Keratinocyte (primary cell): ENCODE data around the gene TPO. TPM values are rescaled to one million over a fixed set of nuclear protein-coding genes. Genes with fewer than 3 reads are reported as not detected.

Experiments
- DNase-seq: peaks from one replicate; pipeline ENCODE4 v3.0.0-alpha.2; 2011; ENCODE audit warnings: low read depth, missing footprints, low spot score
- FAIRE-seq: peaks from 2 replicates; lab custom pipeline; 2011; peaks lifted over from hg19 to GRCh38; lab: Jason Lieb, UNC
- H2AFZ ChIP-seq: 2 replicates; pipeline ENCODE4 v1.6.0; 2012; ENCODE audit warnings: low read length, control low read depth, inconsistent platforms; ENCODE audit not compliant: control insufficient read depth
- H3K27ac ChIP-seq: 2 replicates; pipeline ENCODE4 v1.5.1; 2011; ENCODE audit warnings: low read length; ENCODE audit not compliant: control insufficient read depth, insufficient read depth
- H3K27me3 ChIP-seq: 3 replicates; pipeline ENCODE4 v1.6.0; 2011; ENCODE audit warnings: low read length; ENCODE audit not compliant: control insufficient read depth, insufficient read depth; ENCODE audit errors: extremely low read depth
- H3K36me3 ChIP-seq, 2 experiments: 2 replicates in 1 of 2; 3 replicates in 1 of 2; pipeline ENCODE4 v1.5.1; 2011; ENCODE audit warnings: low read length in 2 of 2, mild to moderate bottlenecking in 1 of 2; ENCODE audit not compliant: control insufficient read depth in 2 of 2, insufficient read depth in 2 of 2; ENCODE audit errors: extremely low read depth in 1 of 2
- H3K4me1 ChIP-seq: 3 replicates; pipeline ENCODE4 v1.5.1; 2011; ENCODE audit warnings: low read length; ENCODE audit not compliant: control insufficient read depth, insufficient read depth; ENCODE audit errors: extremely low read depth
- H3K4me2 ChIP-seq: 3 replicates; pipeline ENCODE4 v1.6.0; 2011; ENCODE audit warnings: low read depth, low read length; ENCODE audit not compliant: control insufficient read depth, insufficient read depth; ENCODE audit errors: extremely low read depth
- H3K4me3 ChIP-seq, 3 experiments: fragments of 200-600 bp in 1 of 3; sonication (generic) in 1 of 3; 2 replicates in 2 of 3; 3 replicates in 1 of 3; pipeline ENCODE4 v1.5.1; 2011 to 2016; ENCODE audit warnings: low read length in 3 of 3, mild to moderate bottlenecking in 3 of 3, control low read depth in 2 of 3, inconsistent platforms in 1 of 3, low read depth in 1 of 3, mixed read lengths in 1 of 3, mixed run types in 1 of 3, moderate library complexity in 1 of 3; ENCODE audit not compliant: control insufficient read depth in 2 of 3, insufficient read depth in 2 of 3; ENCODE audit errors: extremely low read depth in 1 of 3
- H3K79me2 ChIP-seq: 2 replicates; pipeline ENCODE4 v1.6.0; 2012; ENCODE audit warnings: low read length; ENCODE audit not compliant: control insufficient read depth, insufficient read depth
- H3K9ac ChIP-seq: 3 replicates; pipeline ENCODE4 v1.6.0; 2011; ENCODE audit warnings: low read length; ENCODE audit not compliant: control insufficient read depth, insufficient read depth; ENCODE audit errors: extremely low read depth
- H3K9me1 ChIP-seq: 3 replicates; pipeline ENCODE4 v1.6.0; 2011; ENCODE audit warnings: low read length; ENCODE audit not compliant: control insufficient read depth, insufficient read depth; ENCODE audit errors: extremely low read depth
- H3K9me3 ChIP-seq: 2 replicates; pipeline ENCODE4 v1.5.1; 2012; ENCODE audit warnings: low read depth, low read length; ENCODE audit not compliant: control insufficient read depth
- H4K20me1 ChIP-seq: 3 replicates; pipeline ENCODE4 v1.6.0; 2011; ENCODE audit warnings: low read length; ENCODE audit not compliant: control insufficient read depth, insufficient read depth; ENCODE audit errors: extremely low read depth
- CTCF ChIP-seq, 3 experiments: IDR thresholded peaks in 1 of 3; conservative IDR thresholded peaks in 1 of 3; optimal IDR thresholded peaks in 1 of 3; 2 replicates in 2 of 3; 3 replicates in 1 of 3; pipeline versions ENCODE3 to v1.5.1; 2011; ENCODE audit warnings: low read length in 3 of 3, mild to moderate bottlenecking in 3 of 3, moderate library complexity in 2 of 3, control low read depth in 1 of 3, inconsistent platforms in 1 of 3; ENCODE audit not compliant: insufficient read depth in 2 of 3; ENCODE audit errors: extremely low read depth in 1 of 3
- EZH2 ChIP-seq: IDR thresholded peaks from one replicate; pipeline ENCODE4 v1.6.1; 2012; ENCODE audit warnings: inconsistent platforms, mild to moderate bottlenecking, low read length, moderate library complexity
- dilution Hi-C: fragments of 300-500 bp; cut with MboI; formaldehyde crosslinking; loops from one replicate; pipeline ENCODE4 v1.7.0; 2020; ENCODE audit warnings: low sequenced_read_pairs; ENCODE audit not compliant: extremely low pct_ligation_motif_present
- polyA plus RNA-seq, 5 experiments: library from polyadenylated mRNA; depleted of rRNA in 3 of 5; stranded (reverse) in 3 of 5; stranded (forward) in 1 of 5; unstranded in 1 of 5; fragments of >200 nt; gene quantifications; 1 replicate in 1 of 5; 2 replicates in 3 of 5; 3 replicates in 1 of 5; pipeline versions ENCODE4 v1.2.1 to v1.2.3, GENCODE V29; 2011 to 2012; ENCODE audit warnings: missing spikeins in 2 of 5, low read depth in 1 of 5, low replicate concordance in 1 of 5

The TPO gene
- polyA plus RNA-seq, 1 donor (not counting 4 experiments of a cell fraction or from before 2014, with no cell fraction given) = 0.07 TPM

- no peak for FAIRE-seq
- no peaks in the 10 kb centered on the region for H4K20me1 ChIP-seq
- no peak overlapping the region for H3K4me2 ChIP-seq
- H3K4me1 ChIP-seq = no peaks in the 10 kb centered on the region
- H3K27ac ChIP-seq = no peak overlapping the region
- TF ChIP-seq EZH2 = no peak
- TF ChIP-seq CTCF (optimal IDR thresholded peaks at IDR 0.05 in 1 of 3, IDR thresholded peaks at IDR 0.05 in 1 of 3, conservative IDR thresholded peaks at IDR 0.05 in 1 of 3; ENCODE audit: extremely low read depth in 1 of 3, insufficient read depth in 2 of 3, low read length in 3 of 3) = no peak
- dilution Hi-C loops = no loop called here
- H3K4me3 ChIP-seq = no peak overlapping the region
- no peaks in the 10 kb centered on the region for H3K79me2 ChIP-seq
- no peaks in the 10 kb centered on the region for H3K36me3 ChIP-seq
- H3K9ac ChIP-seq = no peak overlapping the region
- H3K9me1 ChIP-seq = no peaks in the 10 kb centered on the region
- H3K9me3 ChIP-seq = no peaks in the 10 kb centered on the region
- H2AFZ ChIP-seq = no peak overlapping the region
- no peak for DNase-seq
- H3K27me3 ChIP-seq = no peaks in the 10 kb centered on the region
These were observed 37.5 kb upstream of the TPO start for GRCh38 chr2:1375794-1376193.

GRCh38 chr2:1377473-1377872 lies 35.8 kb upstream of the TPO start:
- no peak overlapping the region for H3K4me2 ChIP-seq
- no peaks in the 10 kb centered on the region for H3K27me3 ChIP-seq
- TF ChIP-seq EZH2 (no peak), CTCF (optimal IDR thresholded peaks at IDR 0.05 in 1 of 3, IDR thresholded peaks at IDR 0.05 in 1 of 3, conservative IDR thresholded peaks at IDR 0.05 in 1 of 3; ENCODE audit: extremely low read depth in 1 of 3, insufficient read depth in 2 of 3, low read length in 3 of 3) (no peak)
- no peak overlapping the region for H3K27ac ChIP-seq
- no peak overlapping the region for H3K9ac ChIP-seq
- H3K36me3 ChIP-seq = no peaks in the 10 kb centered on the region
- no peaks in the 10 kb centered on the region for H3K9me3 ChIP-seq
- H3K9me1 ChIP-seq = no peaks in the 10 kb centered on the region
- FAIRE-seq (no peak), DNase-seq (no peak)
- H4K20me1 ChIP-seq = no peaks in the 10 kb centered on the region
- dilution Hi-C loops = no loop called here
- H3K4me1 ChIP-seq = no peaks in the 10 kb centered on the region
- no peak overlapping the region for H2AFZ ChIP-seq
- no peak overlapping the region for H3K4me3 ChIP-seq
- no peaks in the 10 kb centered on the region for H3K79me2 ChIP-seq
